Liver (tissue), 3 donors: ENCODE results near the gene CNNM1.

ENCODE experiments used
- CTCF ChIP-seq: fragments of 150-350 bp; IDR thresholded peaks from 2 replicates; pipeline ENCODE4 v1.5.1; 2017; ENCODE audit warnings: improper control_type of control experiment, low read depth, low read length; ENCODE audit not compliant: missing input control
- FOXA1 ChIP-seq: IDR thresholded peaks from 2 replicates; pipeline ENCODE4 v1.6.1; 2016; ENCODE audit warnings: antibody characterized with exemption
- HNF4A ChIP-seq, 2 donors: conservative IDR thresholded peaks; 2 replicates each; pipeline ENCODE4 v1.6.1; 2016; ENCODE audit warnings: antibody characterized with exemption in 2 of 2, mild to moderate bottlenecking in 2 of 2
- REST ChIP-seq: IDR thresholded peaks from 2 replicates; pipeline ENCODE4 v1.6.1; 2016; ENCODE audit warnings: antibody characterized with exemption, mild to moderate bottlenecking
- TAF1 ChIP-seq: conservative IDR thresholded peaks from 2 replicates; pipeline ENCODE4 v1.6.1; 2016; ENCODE audit warnings: antibody characterized with exemption, mild to moderate bottlenecking
- donor health status: healthy.
- donor health status: healthy.

DNA sequence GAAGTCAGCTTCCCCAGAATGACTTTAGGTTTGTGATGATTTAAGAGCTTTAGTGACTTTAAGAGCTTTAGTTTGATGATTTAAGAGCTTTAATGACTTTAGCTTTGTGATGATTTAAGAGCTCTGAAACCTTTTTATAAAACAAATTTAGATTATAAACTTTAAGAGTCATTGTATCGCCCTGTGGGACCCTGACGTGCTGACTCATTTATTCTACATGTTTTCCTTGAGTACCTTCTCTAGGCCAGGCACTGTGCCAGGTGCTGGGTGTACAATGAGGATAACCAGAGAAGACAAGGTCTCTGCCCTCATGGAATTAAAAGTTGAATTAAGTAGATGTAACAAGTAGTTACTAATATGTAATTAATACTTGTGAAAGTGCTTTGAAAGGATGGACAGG, 45.4 kb downstream of the CNNM1 start:
- TF ChIP-seq REST (no peak), FOXA1 (no peak), CTCF (no peak), TAF1 (no peak), HNF4A (conservative IDR thresholded peaks at IDR 0.05) (no peak)
